LNCaP clone FGC (cell line): Measurements from ENCODE around the gene HBD.

Experiments used
- DNase-seq: peaks from one replicate; pipeline ENCODE4 v3.0.0-alpha.2; 2011; ENCODE audit warnings: low read depth
- H3K4me3 ChIP-seq: 2 replicates; pipeline ENCODE4 v1.5.1; 2011; ENCODE audit warnings: mild to moderate bottlenecking, low read depth, low read length, control low read depth
- CTCF ChIP-seq: IDR thresholded peaks from 2 replicates; pipeline ENCODE4 v1.5.1; 2012; ENCODE audit warnings: mild to moderate bottlenecking; ENCODE audit not compliant: control insufficient read depth, insufficient read depth; ENCODE audit errors: extremely low read depth

HBD gene

DNA sequence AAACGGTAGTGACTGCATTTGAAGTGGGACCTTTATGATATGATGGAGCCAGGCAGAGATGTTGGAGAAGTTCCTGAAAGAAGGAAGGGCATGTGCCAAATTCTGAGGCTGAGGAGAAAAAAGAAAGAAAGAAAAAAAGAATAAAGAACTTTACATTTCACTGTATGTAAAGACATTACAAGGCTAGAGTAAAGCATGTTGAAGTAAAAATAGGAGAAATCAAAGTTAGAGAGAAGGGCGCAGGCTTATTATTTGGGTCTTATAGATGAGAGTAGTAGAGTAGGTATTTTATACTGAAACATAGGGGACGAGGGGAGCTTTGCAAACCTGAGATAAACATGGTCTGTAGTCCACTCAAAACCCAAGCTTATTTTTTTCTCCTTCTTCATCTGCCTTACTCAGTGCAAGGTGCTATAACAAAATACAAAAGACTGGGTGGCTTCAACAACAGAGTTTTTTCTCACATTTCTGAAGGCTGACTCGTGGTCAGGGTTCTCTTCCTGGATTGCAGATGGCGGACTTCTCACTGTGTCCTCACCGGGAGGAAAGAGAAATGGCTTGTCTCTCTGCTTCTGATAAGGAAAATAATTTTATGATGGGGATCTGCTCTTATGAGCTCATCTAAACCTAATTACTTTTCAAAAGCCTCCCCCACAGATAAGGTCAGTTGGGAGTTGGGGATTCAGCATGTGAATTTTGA is 12.6 kb upstream of the HBD start:
- no peak for TF ChIP-seq CTCF
- DNase-seq = no peak
- H3K4me3 ChIP-seq = no peak overlapping the region

DNA sequence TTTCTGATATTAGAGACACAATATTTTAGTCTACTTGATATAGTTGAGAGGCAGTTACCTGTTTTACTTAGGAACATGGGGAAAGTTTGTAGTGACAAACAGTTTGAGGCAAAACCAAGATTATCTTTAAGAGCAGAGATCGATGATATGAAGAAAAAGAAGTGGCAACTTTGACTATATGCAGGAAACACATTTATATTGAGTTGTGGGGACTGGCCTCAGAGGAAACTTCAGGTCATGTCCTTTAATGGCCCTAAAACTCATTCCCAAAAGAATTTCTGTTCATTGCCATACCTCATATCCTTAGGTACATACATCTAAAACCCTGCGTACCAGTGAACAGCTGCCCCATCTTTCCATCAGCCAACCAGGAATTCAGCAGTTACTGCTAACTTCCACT is 10.9 kb upstream of the HBD start:
- no peak for TF ChIP-seq CTCF
- DNase-seq = no peak
- H3K4me3 ChIP-seq = no peak overlapping the region

DNA sequence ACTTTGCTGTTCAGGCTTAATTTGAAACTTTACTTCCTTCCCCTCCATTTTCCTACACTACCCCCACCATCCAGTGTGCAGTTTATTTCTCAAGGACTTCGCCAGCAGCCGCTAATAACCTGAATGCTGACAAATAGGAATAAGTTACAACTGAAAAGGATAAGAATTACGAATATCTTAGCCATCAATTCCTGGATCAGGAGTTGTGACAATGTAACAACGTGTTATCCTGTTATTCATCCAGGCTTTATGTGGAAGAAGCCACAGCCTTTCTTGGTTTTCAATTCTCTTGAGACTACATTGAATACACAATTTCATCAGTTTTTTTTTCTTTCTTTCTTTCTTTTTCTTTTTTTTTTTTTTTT is 9.5 kb upstream of the HBD start:
- no peak overlapping the region for H3K4me3 ChIP-seq
- TF ChIP-seq CTCF = no peak
- no peak for DNase-seq

DNA sequence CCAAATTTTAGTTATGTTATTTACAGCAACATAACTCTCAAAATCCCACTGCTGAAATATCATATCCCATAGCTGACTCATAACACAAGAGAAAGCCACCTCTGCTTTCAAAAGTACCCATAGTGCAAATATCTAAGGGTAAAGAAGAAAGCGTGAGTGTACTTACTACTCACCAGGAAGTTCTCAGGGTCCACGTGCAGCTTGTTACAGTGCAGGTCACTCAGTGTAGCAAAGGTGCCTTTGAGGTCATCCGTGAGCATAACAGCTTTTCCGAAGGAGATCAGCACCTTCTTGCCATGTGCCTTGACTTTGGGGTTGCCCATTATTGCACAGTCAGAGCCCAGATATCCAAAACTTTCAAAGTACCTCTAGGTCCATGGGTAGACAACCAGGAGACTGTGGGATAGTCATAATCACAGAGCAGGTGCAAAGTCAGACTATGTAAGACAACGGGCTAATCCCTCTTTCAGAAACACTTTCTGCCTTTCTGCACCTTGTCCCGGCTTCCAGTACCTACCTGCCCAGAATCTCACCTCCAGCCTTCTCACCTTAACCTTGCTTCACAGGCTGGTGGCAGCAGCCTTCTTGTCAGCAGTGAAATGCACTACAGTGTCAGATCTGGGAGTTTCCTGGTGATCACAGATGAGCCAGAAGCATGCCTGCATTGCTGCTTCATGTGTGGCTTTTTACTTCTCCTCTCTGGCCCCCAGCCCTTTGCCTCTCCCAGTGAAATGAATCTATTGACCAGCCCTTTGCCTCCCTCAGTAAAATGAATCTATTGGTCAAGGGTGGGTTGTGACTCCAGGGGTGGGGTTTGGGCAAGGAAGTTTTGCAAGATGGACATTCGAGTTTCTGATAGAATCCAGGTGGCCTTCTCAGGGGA is 8.9 kb upstream of the HBD start:
- H3K4me3 ChIP-seq = no peak overlapping the region
- TF ChIP-seq CTCF = no peak
- DNase-seq = no peak

DNA sequence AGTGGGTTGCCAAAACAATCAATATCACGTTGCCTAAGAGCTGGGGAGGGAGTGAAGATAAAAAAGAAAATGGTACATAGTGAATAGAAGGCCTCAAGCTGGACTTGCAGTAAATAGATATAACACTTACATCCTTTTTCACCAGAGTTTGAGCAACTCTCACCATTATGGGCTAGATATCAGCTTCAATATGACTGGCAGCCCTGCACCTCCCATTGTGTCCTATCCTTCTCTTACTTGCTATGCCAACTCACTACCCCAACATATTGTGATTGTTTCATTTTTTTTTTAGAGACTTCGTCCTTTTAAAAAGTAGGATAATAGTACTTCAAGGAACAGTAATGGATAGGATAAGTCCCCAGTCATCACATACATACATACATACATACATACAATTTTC is 7.9 kb upstream of the HBD start:
- no peak for DNase-seq
- no peak overlapping the region for H3K4me3 ChIP-seq
- no peak for TF ChIP-seq CTCF

DNA sequence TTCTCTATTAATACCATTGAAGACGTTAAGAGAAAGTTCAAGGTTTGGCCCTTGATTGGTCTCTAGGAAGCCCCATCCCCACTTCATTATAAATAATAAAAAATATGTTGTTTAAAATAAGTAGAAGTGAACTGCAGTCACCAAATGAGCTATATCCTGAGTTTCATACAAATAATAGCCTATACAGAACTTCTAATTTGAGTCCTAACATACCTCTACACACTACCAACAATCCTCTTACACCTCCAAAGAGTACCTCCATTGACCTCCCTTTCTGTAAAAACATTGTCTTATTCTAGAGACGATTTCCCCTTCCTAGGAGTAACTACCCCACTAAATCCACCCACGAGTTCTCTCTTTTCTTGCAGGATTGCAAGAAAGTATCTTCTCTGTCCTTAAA is 7.2 kb upstream of the HBD start:
- no peak overlapping the region for H3K4me3 ChIP-seq
- no peak for TF ChIP-seq CTCF

DNA sequence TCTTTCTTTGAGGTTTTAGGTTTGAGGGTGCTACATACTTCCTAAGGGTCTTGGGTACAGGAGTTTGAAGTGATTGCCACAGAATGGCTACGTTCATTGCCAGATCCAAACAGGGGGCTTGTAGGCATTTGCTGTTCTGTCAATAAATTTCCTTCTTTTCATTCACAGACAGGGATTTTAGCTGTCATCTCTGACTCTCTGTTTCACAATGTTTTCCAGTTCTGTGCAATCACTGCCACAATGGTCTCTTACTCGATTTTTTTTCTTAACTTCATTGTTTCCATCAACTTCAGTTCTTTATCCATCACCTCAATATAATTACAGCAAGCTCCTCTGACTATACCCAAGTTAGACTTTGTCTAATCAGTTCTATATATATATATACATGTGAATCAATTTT is 6.2 kb upstream of the HBD start:
- DNase-seq = no peak
- H3K4me3 ChIP-seq = no peak overlapping the region
- no peak for TF ChIP-seq CTCF

More for the DNA sequence above, 7.2 kb upstream of the HBD start:
- DNase-seq = no peak
